SU-DHL-6 (cell line): ENCODE measurements around the gene VAT1L.

Experiments
- CTCF ChIP-seq: fragments of 200-600 bp; sonication (generic); IDR thresholded peaks from one replicate; pipeline ENCODE4 v1.5.1; 2017; ENCODE audit warnings: antibody characterized with exemption, mild to moderate bottlenecking, low read length, moderate library complexity; ENCODE audit not compliant: insufficient read depth, poor library complexity, severe bottlenecking
- EZH2phosphoT487 ChIP-seq: fragments of 200-600 bp; sonication (generic), shearing (Covaris generic); conservative IDR thresholded peaks from 2 replicates; pipeline ENCODE4 v1.6.1; 2018; ENCODE audit warnings: mild to moderate bottlenecking, antibody characterized with exemption, low read length, moderate library complexity, mixed read lengths

GRCh38 chr16:77876776-77877175 lies 88.4 kb downstream of the VAT1L start:
- TF ChIP-seq CTCF (no peak), EZH2phosphoT487 (no peak)
